Gastroesophageal sphincter (tissue), 3 donors: ENCODE measurements around the gene ZNF358.
"Not testable (repeated sequence)": the region's sequence is repeated elsewhere in the genome, so short reads cannot be mapped to it uniquely, and the experiment has no call there.

ENCODE experiments used
- EP300 ChIP-seq: sonication (generic); formaldehyde crosslinking; IDR thresholded peaks from one replicate; pipeline ENCODE4 v1.6.1; 2017; ENCODE audit warnings: antibody characterized with exemption, mild to moderate bottlenecking
- POLR2A ChIP-seq, 2 donors: fragments of 450-650 bp; IDR thresholded peaks; one replicate each; pipeline ENCODE4 v1.6.1; 2017; ENCODE audit warnings: antibody characterized with exemption in 2 of 2, mild to moderate bottlenecking in 2 of 2, moderate library complexity in 1 of 2
- TF ChIP-seq, protein P1 (sequence below), 4 experiments: fragments of 200-600 bp in 2 of 4; fragments of 450-650 bp in 2 of 4; sonication (generic) in 1 of 4; IDR thresholded peaks; one replicate each; pipeline ENCODE4 v1.5.1; 2017 to 2019; ENCODE audit warnings: antibody characterized with exemption in 4 of 4, mild to moderate bottlenecking in 2 of 4, moderate library complexity in 2 of 4

GRCh38 chr19:7538990-7539389, 23.1 kb downstream of the ZNF358 start:
- TF ChIP-seq, protein P1, sequence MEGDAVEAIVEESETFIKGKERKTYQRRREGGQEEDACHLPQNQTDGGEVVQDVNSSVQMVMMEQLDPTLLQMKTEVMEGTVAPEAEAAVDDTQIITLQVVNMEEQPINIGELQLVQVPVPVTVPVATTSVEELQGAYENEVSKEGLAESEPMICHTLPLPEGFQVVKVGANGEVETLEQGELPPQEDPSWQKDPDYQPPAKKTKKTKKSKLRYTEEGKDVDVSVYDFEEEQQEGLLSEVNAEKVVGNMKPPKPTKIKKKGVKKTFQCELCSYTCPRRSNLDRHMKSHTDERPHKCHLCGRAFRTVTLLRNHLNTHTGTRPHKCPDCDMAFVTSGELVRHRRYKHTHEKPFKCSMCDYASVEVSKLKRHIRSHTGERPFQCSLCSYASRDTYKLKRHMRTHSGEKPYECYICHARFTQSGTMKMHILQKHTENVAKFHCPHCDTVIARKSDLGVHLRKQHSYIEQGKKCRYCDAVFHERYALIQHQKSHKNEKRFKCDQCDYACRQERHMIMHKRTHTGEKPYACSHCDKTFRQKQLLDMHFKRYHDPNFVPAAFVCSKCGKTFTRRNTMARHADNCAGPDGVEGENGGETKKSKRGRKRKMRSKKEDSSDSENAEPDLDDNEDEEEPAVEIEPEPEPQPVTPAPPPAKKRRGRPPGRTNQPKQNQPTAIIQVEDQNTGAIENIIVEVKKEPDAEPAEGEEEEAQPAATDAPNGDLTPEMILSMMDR (IDR thresholded peaks at IDR 0.05), result not testable (repeated sequence)
- not testable (repeated sequence) for TF ChIP-seq POLR2A (IDR thresholded peaks at IDR 0.05); EP300
